SH-SY5Y (cell line): Measurements from ENCODE around the gene ESR2.

Experiments used
- GATA2 ChIP-seq: IDR thresholded peaks from 2 replicates; pipeline ENCODE4 v1.6.1; 2011; ENCODE audit warnings: mild to moderate bottlenecking, low read depth, low read length
- GATA3 ChIP-seq: IDR thresholded peaks from 2 replicates; pipeline ENCODE4 v1.6.1; 2011; ENCODE audit warnings: low read depth, mild to moderate bottlenecking, low read length, moderate library complexity

DNA sequence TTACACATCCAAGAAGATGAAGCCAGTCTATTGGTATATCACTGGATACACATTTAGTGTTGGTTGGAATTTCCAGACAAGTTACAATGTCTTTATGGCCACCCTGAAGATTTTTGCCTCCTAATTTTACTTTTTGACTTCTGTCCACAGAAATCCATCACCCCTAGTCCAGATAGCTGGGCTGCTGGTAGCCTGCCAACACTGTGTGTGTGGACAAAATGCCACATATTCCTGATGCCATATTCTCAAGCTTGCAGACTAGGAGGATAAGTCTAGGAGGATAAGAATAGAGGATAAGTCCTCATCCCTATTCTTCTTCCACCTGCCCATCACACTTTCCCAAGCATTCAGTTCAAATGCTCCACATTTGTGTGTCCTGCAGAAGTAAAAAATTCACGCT, 4.6 kb downstream of the ESR2 start:
- no peak for TF ChIP-seq GATA3
- TF ChIP-seq GATA2 = no peak
